H54 (cell line): ENCODE data around the gene JARID2.

Source experiments
- DNase-seq: peaks from one replicate; pipeline ENCODE4 v3.0.0; 2011; ENCODE audit warnings: low spot score, mixed read lengths; ENCODE audit not compliant: insufficient read length
- FAIRE-seq: peaks from 3 replicates; lab custom pipeline; 2011; peaks lifted over from hg19 to GRCh38; lab: Jason Lieb, UNC
- POLR2A ChIP-seq: IDR thresholded peaks from 2 replicates; pipeline ENCODE4 v1.6.1; 2011; ENCODE audit warnings: low read depth, mild to moderate bottlenecking, low read length

The JARID2 gene

DNA sequence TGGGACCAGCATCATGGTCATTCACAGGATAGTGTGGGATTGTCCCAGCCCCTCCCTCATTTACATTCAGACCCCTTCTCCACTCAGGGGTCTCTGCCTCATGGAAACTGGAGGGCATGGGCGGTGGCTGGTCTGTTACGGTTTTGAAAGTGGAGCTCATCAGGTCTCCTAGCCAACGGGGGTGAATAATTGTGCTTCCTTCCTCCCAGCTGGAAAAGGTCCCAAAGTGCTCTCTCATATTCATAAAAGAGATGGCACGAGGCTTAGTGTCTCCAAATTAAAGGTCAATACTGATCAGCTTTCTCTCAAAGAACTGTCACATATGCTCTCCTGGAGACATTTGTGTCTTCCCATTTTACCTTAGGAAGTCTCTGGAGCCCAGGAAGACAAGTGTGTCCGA is 19.9 kb downstream of the JARID2 start:
- FAIRE-seq = no peak
- DNase-seq = no peak
- no peak for TF ChIP-seq POLR2A

DNA sequence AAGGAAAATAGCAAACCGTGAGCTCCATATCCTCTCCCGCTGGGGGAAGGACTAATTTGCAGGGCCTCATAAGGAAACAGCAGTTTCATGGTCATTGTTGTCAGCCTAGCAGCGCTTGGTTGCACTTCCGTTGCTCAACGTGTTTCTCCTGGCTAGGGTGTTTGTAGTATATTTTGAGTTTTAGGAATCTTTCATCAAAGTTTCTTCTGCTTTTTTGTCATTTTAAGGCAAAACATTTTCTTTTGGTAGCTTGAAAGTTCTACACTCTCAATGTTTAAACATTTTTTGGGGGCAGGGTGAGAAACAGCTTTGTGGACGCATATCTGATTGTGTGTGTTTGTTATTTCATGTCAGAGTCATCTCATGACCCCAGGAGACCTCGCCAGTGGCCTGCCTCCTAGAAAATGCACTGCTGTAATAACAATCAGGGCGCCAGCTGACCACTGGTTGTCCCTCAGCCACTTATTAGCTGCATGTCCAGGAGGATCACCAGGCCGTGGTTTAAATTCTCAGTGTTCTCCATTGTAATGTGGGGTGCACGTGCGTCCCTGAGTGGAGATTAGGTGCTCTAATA is 20.6 kb downstream of the JARID2 start:
- TF ChIP-seq POLR2A = no peak
- FAIRE-seq (no peak), DNase-seq (no peak)

DNA sequence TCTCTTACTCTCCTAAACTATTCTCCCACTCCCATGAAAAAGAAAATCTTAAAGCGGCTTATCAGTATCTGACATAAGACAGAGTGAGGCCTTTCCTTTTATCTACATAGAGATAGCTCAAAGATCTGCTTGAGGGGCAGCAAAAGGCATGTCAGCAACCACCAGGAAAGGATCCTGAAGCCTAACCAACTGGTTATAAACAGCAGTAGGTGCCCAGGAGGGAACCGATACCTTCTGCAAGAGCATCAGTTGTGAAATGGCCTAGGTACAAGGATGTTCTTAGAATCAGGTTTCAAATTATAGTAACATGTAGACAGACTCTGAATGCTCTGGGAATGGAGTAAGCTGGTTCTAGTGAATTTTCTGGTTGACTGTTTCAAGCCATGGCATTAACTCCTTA is 21.4 kb downstream of the JARID2 start:
- TF ChIP-seq POLR2A = no peak
- FAIRE-seq (no peak), DNase-seq (no peak)

DNA sequence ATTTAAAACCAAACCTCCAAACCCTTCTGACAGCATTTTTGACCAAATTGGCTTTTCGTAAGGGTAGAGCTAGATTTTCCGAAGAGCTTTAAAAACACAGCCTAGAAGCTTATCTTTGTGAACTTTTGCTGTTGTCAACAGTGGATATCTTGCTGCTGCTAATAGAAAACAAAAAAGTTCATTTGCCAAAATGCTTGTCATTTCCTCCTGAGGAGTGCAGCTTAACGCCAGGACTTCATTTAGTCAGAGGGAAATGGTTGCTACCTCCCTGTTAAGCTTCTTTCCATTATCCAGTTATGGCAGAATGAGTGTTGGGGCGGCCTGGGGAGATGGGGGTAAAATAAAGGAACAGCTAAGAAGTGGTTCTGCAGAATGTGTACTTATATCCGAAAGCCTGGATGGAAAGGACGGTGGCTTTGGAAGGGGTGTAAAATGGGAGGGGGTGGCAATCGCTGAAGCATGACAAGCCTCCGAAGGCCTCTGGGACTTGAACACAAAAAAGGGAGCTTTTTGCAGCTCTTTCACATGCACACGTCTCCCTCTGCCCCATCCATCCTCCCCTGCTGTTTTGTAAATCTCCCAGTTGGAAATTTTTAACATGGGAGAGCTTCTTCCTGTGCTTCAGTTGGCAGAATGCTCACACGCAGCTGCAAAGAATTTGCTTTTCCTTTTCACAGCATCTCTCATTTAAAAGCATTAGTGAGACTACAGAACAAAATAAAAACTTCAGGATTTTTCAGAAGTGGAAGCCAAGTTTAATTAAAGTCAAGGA is 22.5 kb downstream of the JARID2 start:
- no peak for TF ChIP-seq POLR2A
- FAIRE-seq = no peak
- no peak for DNase-seq

DNA sequence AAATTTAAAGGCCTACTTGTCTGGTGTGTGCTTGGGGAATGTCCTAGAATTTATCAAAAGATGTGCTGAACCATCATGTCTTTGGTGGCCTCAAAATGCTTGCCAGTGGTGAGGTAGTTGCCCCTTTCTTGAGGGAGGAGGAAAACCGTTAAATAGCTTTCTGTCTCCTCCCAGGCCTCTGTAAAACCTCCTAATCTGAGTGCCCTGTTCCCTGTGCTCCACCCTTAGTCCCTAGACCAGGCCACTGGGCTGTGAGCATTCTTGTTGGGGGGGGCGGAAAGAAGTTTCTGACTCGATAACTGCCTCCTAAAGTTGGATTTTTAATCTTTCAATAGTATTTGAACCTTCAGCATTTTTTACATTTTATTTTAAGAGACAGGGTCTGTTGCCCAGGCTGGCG is 23.1 kb downstream of the JARID2 start:
- no peak for FAIRE-seq
- no peak for TF ChIP-seq POLR2A
- no peak for DNase-seq

DNA sequence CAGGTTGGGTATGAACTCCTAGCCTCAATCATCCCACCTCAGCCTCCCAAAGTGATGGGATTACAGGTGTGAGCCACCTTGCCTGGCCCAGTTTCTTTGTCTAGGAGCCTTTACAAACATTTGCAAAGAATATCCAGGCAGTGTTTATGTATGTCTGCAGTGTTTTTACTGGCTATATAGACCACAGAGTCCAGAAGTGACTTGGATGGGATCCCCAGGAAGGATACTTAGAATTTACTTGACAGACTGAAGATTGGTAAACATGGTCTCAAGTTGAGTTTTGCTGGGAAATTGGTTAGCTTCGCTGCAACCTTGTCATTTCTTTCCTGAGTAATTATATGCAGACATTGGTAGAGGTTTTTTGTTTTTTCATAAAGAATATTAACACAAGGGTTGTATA is 23.8 kb downstream of the JARID2 start:
- no peak for DNase-seq
- no peak for FAIRE-seq
- no peak for TF ChIP-seq POLR2A

DNA sequence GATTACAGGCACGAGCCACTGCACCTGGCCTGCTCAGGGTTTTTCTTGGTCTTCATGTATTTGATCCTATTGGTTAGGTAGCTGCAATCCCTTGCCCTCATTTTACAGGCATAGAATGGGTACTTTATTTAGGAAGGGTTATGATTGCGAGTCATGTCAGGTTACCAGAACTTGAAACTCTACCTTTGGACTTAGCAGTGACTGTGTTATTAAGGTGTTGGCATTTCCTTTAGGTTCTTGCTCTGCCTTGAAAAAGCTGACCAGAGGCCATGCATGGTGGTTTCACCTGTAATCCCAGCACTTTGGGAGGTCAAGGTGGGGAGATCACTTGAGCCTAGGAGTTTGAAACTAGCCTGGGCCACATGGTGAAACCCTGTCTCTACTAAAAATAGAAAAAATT is 24.5 kb downstream of the JARID2 start:
- FAIRE-seq = no peak
- DNase-seq = no peak
- TF ChIP-seq POLR2A = no peak

DNA sequence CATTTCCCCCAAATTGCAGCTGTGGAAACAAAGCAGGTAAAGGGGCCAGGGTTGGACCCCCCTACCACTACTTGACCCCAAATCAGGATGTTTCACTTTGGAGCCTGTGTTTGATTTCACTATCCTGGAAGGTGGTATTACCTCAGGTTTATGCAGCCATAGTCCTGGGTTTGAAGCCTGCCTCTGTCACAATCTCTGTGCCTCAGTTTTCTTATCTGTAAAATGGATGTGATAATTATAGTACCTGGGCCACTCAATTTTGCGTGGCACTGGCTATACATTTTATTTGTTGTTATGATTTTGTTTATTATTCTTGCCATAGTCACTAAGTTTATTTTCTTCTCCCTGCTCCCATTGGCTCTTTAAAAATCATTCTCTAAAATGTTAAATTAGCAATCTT is 26.7 kb downstream of the JARID2 start:
- TF ChIP-seq POLR2A = no peak
- DNase-seq = no peak
- no peak for FAIRE-seq

DNA sequence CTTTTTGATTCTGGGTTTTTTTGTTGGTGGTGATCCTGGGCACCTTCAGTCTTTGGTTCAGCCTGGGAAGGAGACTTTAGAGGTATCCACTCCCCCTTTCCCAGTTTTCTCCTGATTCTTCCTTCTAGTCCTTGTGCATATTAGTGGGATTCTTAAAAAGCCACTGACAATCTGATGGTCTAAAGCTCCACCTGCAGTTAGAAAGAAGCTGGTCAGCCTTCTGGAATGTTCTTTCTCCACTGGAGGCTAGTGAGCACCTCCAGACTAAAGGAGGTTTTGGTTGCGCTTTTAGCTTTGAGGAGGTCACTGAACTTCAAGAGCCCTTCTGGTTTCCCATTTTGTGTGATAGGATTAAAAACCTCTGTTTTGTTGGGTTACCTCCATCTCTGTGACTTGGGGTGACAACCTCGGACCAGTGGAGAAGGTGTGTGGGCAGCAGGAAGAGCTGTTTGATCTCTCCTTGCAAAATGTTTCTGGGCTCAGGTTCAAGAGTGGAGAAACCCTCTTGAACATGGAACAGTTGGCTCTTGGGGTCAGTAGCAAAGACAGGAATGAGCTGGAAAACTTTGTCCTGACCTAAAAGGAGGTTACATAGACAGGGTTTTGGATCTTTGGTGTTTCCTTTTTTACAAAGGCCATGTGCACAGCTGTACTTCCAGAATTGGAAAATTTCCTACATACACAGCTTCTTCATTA is 29.0 kb downstream of the JARID2 start:
- FAIRE-seq = no peak
- DNase-seq = no peak
- TF ChIP-seq POLR2A = no peak

DNA sequence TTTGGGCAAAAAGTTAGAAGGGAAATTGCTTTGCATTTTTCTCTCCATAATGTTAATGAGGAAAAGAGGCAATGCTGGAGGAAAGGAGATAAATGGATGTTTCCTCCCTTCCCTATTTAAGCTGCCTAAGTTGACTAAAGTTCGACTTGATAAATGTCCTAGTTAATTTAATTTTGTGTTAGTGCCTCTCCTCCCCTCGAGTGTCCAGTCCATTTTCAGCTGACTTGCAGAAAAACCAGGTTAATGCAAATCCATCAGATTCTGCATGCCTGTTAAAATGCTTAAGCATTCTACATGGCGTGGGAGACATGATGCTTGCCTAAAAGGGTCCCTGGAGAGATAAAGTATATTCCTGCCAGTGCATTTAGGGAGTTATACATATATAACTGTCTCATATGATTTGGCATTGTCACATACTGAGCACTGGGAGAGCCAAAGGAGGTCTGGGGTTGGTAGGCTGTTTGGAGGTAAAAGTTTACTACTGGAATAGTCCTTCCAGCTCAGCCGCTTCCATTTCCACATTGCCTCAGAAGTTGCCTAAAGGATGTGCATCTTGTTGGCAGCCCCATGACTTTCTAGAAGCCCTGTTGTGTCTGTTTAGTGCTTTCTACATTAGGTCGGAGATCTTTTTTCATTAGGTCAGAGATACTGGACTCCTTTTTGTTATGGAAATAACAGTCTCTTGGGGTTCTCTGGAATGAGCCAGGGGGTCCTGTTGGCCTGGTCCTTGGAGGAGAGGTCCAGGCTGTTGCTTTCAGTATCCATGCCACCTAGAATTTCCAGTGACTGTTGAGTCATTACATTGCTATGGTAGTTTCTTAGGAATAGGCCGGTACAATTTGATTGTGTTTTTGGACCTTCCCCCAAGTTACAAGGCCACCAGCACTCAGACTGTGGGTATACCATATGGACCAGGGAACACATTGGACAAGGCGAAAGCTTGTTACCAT is 30.4 kb downstream of the JARID2 start:
- FAIRE-seq (no peak), DNase-seq (no peak)
- no peak for TF ChIP-seq POLR2A

DNA sequence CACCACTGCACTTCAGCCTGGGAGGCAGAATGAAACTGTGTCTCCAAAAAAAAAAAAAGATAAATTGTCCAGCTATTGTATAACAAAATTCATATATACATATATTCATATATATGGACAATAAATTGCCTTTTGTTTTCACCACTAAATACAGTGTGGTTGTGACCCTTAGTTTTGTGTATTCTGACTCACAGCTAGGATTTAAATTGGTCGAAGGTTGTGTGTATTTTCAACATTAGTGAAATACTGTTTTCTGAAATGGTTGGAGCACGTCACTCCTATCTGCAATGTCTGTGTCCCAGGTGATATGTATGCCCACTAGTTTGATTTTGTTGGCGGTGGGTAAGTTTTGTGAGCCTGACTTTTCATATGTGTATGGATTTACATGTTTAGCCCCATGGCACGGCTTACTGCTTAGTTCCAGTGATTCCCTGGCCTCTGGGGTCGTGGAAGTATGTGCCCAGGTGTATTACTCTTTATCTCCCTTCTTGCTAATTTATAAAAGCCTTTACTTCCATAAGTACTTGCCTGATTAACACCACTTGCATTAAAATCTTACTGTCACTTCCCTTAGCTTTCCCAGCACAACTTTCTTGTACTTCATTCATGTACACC is 33.3 kb downstream of the JARID2 start:
- no peak for FAIRE-seq
- TF ChIP-seq POLR2A = no peak
- no peak for DNase-seq

DNA sequence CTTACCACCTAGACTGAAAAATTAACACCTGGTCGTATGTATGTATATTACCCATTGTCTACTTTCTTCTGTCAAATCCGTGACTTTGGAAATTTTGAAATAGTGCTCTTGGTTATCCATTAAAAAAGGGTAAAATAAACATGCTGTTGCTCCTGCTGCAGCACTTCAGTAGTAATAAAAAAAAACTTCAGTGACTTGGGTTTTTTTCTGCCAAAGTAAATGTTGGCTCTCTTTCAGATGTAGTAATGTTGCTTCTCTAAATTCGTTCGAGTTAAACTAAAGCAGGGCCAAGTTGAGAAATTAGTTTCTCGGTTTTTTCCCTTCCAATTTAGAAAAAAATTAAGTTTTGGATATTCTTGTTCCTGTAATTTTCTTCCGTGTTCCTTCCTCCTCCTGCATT is 34.2 kb downstream of the JARID2 start:
- FAIRE-seq = no peak
- no peak for DNase-seq
- TF ChIP-seq POLR2A = no peak

DNA sequence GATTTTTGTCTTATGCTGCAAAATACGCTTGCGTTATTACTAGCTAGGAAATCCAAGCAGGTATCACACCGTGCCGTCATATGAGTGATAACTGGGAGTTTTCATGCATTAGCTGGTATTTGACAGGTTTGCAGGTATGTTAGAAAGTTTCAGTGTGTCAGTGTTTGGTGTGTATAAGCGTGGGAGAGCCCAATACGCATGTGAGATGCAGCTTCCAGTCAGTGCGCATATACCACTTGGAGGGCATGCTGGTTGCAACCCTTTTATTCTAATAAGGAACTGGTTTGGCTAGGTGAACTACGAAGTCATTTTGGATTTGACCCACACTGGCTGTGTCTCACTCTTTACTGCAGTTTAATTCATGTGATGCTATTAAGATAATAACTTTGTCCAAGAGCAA is 35.1 kb downstream of the JARID2 start:
- FAIRE-seq (no peak), DNase-seq (no peak)
- TF ChIP-seq POLR2A = no peak
